ENCODE data around the gene NPPB.

Gene NPPB

DNA sequence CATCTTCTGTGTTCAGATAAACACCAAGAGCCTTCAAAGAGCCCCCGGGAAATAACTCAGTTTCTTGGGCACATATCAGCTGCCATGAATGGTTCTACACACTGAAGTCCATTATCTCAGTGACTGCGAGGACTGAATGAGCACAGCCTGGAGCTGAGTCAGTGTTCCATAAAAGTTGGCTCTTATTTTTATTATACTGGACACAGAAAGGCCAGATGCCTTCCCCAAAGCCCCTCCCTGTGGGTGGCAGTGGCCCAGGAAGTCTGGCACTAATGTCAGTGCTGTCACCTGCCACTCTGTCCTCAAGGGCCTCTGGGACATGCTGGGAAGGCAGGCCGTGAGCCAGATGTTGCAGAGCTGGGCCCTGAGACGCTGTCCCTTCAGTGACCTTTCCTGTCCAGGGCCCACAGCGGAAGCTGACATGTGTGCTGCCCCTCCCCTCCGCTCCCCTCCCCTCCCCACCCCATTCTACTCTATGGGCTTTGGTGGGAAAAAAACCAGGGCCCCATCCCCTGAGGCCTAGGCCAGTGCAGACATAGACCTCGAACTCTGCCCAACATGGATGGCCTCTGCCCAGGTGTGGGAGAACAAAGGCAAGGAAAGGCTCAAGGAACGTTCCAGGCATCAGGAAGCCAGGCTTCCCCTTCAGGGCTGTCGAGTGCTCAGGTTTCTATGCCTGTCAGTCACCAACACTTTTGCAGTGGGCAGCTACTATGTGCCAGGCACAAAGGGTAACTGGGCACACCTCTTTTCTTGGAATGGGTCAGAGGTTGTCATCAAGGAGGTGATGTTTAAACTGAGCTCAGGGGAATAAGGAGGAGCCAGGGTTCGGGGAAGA is 22.4 kb upstream of the NPPB start:
- DNase-seq: no peak

DNA sequence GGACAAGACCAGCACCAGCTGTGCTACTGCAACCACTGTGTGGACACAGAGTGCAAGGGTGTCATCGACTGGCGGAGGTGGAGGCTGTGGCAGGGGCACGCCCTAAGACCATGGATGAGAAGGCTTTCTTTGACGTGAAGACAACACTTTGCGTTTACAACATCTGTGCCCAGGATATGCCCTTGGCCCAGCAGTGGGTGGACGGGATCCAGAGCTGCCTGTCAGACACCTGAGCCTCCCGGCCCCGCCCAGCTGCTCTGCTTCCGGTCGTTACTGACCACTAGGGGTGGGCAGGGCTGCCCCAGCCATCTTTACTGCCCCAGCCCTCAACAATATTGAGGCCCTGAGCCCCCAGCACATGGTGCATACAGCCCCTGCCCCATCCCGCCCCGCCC is 21.4 kb upstream of the NPPB start:
- no peak for DNase-seq

DNA sequence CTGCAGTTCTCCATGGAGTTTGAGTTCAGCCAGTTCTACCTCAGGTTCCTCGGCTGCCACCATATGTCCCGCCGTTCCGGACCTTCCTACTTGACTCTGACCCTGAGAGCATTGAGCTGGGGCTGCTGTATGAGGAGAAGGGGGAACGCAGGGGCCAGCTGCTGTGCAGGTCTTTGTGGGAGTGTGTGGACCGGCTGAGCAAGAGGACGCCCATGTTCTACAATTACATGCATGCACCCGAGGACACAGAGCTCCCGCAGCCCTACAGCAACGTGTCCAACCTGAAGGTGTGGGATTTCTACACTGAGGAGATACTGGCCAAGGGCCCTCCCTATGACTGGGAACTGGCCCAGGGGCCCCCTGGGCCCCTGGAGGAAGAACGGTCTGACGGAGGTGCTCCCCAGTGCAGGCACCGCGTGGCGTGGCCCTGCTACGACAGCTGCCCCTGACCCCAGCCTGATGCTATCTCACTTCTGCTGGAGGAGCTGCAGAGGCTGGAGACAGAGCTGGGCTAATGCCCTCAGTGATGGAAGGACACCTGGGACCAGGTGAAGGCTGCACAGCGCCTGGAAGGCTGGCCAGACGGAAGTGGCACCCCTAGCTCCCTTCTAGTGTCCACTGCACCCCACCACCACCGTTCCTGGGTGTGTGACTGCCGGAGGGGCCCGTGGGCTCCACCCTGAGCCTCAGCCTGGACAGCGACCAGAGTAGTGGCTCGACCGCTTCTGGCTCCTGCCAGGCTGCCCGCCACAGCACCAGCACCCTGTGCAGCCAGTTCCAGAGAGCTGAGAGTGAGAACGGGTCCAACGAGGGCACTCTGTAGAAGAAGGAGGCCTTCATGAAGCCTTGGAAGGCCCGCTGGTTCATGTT is 20.8 kb upstream of the NPPB start:
- no peak for DNase-seq

DNA sequence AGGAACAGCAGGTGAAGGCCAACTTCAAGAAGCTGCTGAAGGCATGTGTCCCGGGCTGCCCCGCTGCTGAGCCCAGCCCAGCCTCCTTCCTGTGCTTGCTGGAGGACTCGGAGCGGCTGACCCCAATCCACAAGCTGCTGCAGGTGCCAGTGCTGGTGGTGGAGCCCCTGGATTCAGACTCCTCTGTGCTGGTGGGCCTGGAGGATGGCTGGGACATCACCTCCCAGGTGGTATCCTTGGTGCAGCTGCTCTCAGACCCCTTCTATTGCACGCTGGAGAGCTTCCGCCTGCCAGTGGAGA is 20.1 kb upstream of the NPPB start:
- no peak for DNase-seq

DNA sequence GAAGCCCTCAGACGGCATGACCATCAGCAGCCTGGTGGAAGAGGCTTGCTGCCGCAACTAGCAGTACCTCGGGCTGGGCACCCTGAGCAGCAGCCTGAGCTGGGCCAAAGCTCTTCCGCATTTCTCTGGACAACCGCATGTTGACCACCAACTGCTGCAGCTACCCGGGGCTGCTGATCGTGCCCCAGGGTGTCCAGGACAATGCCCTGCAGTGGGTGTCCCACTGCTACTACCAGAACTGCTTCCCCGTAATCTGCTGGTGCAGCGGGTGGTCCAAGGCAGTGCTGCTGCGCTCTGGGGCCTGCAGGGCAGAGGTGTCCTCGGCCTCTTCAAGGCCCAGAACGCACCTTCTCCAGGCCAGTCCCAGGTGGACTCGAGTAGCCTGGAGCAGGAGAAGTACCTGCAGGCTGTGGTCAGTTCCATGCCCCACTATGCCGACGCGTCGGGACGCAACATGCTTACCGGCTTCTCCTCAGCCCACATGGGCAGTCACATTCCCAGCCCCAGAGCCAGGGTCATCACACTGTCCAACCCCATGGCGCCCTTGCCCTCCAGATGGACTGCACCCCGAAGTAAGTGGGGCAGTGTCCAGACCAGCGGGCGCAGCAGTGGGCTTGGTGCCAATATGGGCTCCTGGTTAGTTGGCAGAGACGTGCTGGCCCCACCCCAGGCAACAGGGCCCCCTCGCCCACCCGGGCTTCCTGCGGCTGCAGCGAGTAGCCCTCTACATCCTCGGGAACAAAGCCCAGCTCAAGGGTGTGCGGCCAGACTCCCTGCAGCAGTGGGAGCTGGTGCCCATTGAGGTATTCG is 19.5 kb upstream of the NPPB start:
- no peak for DNase-seq

DNA sequence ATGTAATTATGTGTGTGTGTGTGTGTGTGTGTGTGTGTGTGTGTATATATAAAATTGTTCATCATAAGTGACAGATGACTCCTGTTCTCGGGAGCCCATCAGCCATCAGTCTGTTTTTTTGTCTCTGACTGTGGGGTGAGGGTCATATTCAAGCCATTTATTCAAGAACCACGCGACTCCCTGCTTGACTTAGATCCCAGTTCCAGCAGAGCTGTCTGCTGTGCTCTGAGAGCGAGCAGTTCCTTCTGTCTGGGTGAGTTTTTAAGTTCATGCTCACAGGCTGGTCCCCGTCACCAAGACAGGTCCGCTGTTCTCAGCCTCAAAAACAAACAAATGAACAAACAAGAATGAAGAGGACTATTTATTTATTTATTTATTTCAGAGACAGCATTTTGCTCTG is 18.3 kb upstream of the NPPB start:
- DNase-seq: no peak

DNA sequence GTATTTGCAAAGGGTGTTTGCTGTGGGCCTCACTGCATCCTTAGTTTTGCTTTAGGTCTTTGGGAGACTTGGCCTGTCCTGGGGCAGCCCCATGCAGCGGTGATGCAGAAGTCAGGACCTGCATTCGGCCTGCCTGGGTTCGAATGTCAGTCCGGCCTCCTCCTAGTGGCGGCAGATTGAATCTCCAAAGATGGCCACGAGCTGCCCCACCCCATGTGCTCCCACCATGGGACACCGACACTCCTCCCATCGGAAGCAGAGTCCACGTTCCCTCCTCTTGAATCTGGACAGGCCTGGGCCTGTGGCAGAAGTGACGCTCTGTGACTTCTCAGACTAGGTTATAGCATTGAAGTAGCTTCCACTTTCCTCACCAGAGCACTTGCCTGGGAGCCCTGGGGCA is 16.3 kb upstream of the NPPB start:
- no peak for DNase-seq

DNA sequence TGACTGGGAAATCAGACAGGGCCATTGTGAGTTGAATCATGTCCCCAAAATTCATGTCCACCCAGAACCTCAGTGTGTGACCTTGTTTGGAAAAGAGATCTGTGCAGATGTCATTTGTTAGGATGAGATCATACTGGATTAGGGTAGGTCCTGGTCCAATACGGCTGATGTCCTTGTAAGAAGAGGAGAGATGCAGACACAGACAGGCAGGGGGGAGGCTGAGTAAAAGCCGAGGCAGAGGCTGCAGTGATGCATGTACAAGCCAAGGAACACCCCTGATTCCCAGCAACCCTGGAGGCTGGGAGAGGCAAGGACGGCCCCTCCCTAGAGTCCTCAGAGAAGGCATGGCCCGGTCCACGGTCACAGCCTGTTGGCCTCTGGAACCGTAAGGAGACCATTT is 15.9 kb upstream of the NPPB start:
- no peak for DNase-seq

DNA sequence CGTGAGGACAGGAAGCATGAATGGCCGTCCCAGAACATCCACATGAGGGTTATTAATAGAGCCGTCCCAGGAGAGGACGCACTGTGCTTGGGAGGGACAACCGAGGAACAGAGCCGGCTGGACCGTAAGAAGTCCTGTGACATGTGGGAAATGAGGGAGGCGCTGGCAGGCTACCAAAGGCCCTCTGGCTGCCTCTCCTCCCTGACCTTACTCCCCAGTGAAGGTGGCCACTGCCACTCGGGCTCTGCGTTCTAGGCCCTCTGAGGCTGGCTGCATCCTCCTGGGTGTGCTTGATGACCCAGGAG is 15.5 kb upstream of the NPPB start:
- no peak for DNase-seq

DNA sequence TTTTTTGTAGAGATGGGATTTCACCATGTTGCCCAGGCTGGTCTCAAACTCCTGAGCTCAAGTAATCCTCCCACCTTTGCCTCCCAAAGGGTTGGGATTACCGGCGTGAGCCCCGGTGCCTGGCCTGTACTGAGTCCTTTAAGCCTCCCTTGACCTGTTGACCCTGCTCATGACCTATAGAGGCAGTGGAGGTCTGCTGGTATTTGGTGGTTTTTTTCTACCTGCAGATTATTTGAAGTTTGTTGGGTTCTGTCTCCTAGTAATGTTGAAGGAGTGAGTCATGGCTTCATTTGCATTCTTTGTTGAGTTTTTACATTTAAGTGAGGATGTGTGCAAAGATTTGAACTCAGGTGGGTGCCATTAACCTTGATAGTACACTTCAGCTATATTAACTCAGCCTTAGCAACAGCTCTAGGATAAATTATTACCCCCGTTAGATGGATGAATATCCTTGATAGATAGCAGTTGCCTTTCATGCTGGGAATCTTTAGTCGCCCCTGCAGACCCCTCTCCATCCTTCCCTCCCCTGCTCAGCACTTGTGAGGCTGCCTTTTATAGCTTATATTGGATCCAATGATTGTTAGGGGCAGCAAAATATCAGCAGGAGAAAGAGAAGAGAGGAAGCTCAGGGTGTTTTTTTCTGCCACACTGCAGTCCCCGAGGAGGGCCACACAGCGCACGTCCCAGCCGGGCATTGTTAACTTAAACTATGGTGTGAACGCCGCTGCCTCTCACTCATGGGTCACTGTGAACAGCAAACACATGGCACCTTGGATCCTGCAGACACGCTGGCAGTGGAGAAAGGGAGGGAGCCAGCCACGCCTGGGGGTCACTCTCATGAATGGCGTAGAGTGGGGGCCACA is 14.9 kb upstream of the NPPB start:
- DNase-seq: no peak

DNA sequence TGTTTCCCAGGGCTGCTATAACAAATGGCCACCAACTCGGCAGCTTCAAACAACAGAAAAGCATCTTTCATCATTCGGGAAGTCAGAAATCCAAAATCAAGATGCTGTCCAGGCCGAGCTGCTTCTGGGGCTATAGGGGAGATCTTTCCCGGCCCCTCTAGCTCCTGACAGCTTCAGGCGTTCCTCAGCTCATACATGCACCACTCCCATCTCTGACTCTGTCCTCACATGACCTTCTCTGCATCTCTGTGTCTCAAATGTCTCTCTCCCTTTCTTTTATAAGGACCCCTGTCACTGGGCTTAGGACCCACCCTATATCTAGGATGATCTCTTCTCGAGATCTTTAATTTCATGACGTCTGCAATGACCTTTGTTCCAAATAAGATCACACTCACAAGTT is 13.8 kb upstream of the NPPB start:
- no peak for DNase-seq

DNA sequence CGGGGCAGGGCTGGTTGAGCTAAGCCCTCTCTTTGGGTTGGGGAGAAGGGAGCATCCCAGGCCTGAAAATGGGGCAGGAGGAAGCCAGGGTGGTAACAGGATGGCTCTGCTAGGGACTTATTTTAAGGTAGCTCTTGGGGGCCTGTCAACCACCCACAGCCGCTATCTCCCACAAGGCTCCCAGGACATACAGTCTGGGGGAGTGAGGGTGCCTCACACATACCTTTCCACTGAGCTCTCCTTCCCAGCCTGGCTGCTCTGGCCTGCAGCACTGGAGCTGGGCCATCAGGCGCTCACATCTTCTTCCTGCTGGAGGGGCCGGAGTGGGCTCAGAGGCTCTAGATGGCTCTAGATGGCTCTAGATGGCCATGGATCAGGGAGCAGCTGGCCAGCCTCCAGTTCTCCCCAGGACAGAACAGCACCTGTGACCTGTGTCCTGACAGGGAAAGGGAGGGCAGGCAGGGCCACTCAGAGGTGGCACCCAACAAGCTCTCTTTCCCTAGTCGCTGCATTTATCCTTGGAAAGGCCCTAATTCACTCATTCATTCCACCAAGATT is 11.0 kb upstream of the NPPB start:
- DNase-seq: no peak

DNA sequence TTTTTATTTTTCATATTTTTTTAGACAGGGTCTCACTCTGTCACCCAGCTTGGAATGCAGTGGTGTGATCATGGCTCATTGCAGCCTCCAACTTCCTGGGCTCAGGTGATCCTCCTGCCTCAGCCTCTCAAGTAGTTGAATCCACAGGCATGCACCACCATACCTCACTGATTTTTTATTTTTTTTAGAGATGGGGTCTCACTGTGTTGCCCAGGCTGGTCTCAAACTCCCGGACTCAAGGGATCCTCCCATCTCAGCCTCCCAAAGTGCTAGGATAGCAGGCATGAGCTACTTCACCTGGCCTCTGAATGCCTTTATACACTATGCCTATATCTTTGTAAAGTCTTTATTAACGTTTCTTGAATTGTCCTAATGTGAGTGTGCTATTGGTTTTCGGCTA is 10.4 kb upstream of the NPPB start:
- no peak for DNase-seq

DNA sequence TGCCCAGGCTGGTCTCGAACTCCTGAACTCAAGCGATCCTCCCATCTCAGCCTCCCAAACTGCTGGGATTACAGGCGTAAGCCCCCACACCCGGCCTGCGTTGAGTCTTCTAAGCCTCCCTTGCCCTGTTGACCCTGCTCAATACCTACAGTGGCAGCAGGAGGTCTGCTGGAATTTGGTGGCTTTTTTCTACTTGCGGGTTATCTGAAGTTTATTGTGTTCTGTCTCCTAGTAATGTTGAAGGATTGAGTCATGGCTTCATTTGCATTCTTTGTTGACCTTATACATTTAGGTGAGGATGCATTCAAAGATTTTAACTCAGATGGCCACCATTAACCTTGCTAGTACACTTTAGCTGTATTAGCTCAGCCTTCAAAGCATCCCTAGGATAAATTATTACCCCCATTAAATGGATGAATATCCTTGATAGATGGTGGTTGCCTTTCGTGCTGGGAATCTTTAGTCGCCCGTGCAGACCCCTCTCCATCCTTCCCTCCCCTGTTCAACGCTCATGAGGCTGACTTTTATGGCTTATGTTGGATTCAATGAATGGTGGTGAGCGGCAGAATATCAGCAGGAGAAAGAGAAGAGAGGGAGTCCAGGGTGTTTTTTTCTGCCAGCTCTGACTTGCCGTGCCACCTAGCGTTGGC is 9.7 kb upstream of the NPPB start:
- DNase-seq: no peak

DNA sequence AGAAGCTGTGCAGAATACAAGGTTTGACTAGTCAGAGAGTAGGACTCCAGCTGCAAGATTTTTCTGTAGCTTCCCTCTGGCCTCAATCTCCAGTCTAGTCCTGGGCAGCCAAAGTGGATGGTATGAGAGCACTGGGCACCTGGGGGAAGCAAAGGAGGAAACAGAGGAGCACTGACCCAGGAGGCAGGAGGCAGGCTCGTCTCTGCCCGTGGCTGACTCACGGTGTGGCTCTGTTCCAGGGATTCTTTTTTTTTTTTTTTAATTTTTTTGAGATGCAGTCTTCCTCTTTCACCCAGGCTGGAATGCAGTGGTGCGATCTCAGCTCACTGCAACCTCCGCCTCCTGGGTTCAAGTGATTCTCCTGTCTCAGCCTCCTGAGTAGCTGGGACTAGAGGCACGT is 4.1 kb upstream of the NPPB start:
- DNase-seq: no peak

DNA sequence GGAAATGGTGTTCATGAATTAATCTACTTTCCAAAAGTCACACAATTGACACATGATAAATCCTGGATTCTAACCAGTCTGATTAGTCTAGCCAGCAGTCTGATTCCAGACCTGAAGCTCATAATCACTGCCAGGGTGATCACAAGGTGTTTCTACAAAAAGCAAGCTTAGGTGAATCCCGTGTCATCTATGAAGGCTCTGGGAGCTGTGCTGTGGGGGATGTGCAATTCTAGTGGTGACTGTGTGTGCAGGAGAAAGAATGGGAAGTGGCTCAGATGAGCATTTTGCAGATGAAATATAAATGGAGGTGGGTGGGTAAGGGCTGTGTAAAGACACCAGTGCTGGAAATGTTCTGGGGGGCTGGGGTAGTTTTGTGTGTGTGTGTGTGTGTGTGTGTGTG is 1.8 kb upstream of the NPPB start:
- DNase-seq: no peak

DNA sequence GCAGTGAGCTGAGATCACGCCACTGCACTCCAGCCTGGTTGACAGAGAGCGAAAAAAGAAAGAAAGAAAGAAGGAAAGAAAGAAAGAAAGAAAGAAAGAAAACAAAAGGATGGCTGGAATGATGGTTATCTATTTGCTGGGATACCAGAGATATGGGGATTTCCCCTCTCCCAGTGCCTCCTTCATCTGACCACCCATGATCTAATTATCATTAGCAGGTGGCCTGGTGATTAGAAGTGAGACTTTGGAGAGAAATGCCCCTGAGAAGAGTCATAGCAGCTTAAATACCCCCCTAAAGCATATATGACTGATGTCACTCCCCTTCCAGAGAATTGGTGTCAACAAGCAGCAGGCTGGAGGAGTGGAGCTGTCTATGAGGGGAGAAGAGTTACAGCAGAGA is 1.3 kb upstream of the NPPB start:
- no peak for DNase-seq

DNA sequence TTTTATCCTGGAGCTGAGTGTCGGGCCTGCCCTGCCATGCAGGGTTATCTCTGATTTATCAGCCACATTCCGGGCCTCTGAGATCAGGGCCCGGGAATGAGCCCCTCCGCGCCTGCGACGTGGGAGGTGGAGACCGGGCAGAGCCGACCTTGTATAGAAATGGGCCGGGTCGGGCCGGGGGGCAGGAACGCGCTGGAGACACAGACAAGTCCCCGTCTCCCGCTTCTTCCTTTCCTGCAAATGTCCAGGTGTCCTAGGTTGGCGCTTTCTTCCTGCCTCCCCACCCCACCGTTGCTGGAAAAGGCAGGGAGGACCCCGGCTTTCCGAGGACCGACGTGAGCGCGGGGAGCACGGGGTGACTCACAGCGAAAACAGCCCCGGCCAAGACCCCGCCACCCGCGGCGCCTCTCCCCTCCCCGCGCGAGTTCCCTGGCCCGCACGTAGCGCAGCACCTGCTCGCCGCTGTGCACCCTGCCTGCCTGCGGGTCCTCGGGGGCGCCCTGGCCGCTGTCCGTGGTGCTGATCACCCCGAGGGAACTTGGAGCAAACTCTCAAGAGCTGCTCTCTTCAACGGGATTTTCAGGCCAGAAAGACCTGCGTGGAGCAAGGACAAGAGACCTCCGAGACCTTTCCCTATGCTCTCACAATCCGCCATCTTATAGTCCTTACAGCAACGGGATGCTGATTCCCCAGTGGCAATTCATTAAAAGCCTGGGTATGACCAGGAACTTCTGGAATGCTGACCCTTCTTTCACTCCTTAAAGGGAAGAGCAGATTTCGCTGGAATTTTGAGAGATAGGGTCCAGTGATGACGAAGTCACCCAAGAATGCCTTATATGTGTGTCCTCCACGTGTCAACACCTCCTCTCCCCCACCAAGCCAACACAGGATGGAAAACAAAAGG is 475 bp upstream of the NPPB start:
- DNase-seq: peak; percentile 74

DNA sequence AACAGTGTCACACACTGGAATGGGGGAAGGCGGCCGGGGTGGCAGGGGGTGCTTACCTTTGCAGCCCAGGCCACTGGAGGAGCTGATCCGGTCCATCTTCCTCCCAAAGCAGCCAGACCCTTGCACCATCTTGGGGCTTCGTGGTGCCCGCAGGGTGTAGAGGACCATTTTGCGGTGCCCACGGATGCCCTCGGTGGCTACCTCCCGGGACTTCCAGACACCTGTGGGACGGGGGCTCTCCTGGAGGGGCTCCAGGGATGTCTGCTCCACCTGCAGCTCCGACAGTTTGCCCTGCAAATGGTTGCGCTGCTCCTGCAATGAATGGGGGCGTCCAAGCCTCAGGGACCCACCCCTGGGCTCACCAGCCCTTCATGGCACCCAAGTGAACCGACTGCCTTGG is 587 bp downstream of the NPPB start:
- no peak for DNase-seq

DNA sequence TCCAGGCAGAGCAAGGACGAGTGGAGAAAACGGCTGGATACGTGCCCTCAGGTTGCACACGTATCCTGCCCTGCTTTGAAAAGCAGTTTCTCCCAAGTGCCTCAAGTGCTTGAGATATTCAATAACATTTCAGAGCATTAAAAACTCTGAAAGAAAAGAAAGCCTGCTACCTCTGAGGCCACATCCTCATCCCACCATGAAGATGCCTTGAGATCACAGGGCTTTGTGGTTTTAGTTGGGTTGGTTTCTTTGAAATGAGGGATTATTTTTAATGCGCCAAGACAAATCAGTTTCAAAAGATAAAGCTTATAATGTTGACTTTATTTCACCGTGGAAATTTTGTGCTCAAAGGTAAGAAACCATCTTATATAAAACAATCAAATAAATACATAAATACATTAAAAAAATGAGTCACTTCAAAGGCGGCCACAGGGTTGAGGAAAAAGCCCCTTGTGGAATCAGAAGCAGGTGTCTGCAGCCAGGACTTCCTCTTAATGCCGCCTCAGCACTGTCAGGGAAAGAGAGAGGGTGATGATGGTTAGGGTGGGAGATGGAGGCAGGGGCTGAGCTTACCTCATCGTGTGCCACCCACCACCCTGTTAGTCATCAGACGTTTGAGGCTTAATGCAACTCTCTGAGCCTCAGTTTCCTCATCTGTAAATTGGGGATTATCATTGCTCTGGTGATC is 1.4 kb downstream of the NPPB start:
- no peak for DNase-seq
